ENCODE data around the gene POLR3C.

The POLR3C gene

GRCh38 chr1:145871994-145872924 is 48.3 kb downstream of the POLR3C start:
- peak; percentile 66 for DNase-seq (ENCODE audit: low read depth, low spot score)
- H3K4me3 ChIP-seq (ENCODE audit: low read depth, low read length): peak overlapping the region; percentile 42
- in situ Hi-C loops (cut with HindIII; ENCODE audit: low sequenced_read_pairs): no loop called here
- no peak for TF ChIP-seq CTCF (IDR thresholded peaks at IDR 0.05; ENCODE audit: low read depth, low read length)

- H3K4me3 ChIP-seq (ENCODE audit: low read depth, low read length): no peak overlapping the region
- TF ChIP-seq CTCF (IDR thresholded peaks at IDR 0.05; ENCODE audit: low read depth, low read length): no peak
- DNase-seq (ENCODE audit: low read depth, low spot score): no peak
- in situ Hi-C loops (cut with HindIII; ENCODE audit: low sequenced_read_pairs): no loop called here
These were observed 50.6 kb downstream of the POLR3C start for GRCh38 chr1:145874646-145875045.

- no peak for DNase-seq (ENCODE audit: low read depth, low spot score)
- H3K4me3 ChIP-seq (ENCODE audit: low read depth, low read length): no peak overlapping the region
- in situ Hi-C loops (cut with HindIII; ENCODE audit: low sequenced_read_pairs): no loop called here
- no peak for TF ChIP-seq CTCF (IDR thresholded peaks at IDR 0.05; ENCODE audit: low read depth, low read length)
These were observed 54.0 kb downstream of the POLR3C start for GRCh38 chr1:145877923-145878486.

- in situ Hi-C loops (cut with HindIII; ENCODE audit: low sequenced_read_pairs): no loop called here
- TF ChIP-seq CTCF (IDR thresholded peaks at IDR 0.05; ENCODE audit: low read depth, low read length): no peak
- H3K4me3 ChIP-seq (ENCODE audit: low read depth, low read length): no peak overlapping the region
- DNase-seq (ENCODE audit: low read depth, low spot score): no peak
These were observed 54.7 kb downstream of the POLR3C start for GRCh38 chr1:145878724-145879123.

GRCh38 chr1:145879775-145880174 is 55.8 kb downstream of the POLR3C start:
- DNase-seq (ENCODE audit: low read depth, low spot score): no peak
- no peak for TF ChIP-seq CTCF (IDR thresholded peaks at IDR 0.05; ENCODE audit: low read depth, low read length)
- no peak overlapping the region for H3K4me3 ChIP-seq (ENCODE audit: low read depth, low read length)
- in situ Hi-C loops (cut with HindIII; ENCODE audit: low sequenced_read_pairs): no loop called here

- DNase-seq (ENCODE audit: low read depth, low spot score): peak; percentile 59
- no peak for TF ChIP-seq CTCF (IDR thresholded peaks at IDR 0.05; ENCODE audit: low read depth, low read length)
- no peak overlapping the region for H3K4me3 ChIP-seq (ENCODE audit: low read depth, low read length)
- in situ Hi-C loops (cut with HindIII; ENCODE audit: low sequenced_read_pairs): no loop called here
These were observed 60.7 kb downstream of the POLR3C start for GRCh38 chr1:145884675-145885074.
